PC-3 (cell line): Measurements from ENCODE around the gene CCSER2. TPM values are rescaled to one million over a fixed set of nuclear protein-coding genes. Genes with fewer than 3 reads are reported as not detected.
A peak's percentile ranks its signal among the peaks of the same experiment; 100 is the strongest.

Experiments
- ATAC-seq: fragments of 200-7000 bp; cut with Tn5 transposase; 2 replicates; pipeline ENCODE4 v1.9.1; 2020; ENCODE audit warnings: mild to moderate bottlenecking, moderate library complexity
- BruUV-seq: library from RNA; stranded (reverse); fragments of 400-500 nt; replicated peaks from 2 replicates; lab custom pipeline; 2021; lab: Mats Ljungman, UMichigan
- CTCF ChIA-PET: fragments of 300-600 bp; sonication (Branson Sonifier 250); formaldehyde crosslinking; loops from one replicate; lab custom pipeline; 2022; ENCODE audit warnings: antibody characterized with exemption; lab: Charles Lee
- POLR2A ChIA-PET: fragments of 300-600 bp; sonication (Branson Sonifier 250); formaldehyde crosslinking; loops from one replicate; lab custom pipeline; 2022; ENCODE audit warnings: antibody characterized with exemption; ENCODE audit not compliant: unreplicated experiment; lab: Charles Lee
- DNase-seq: peaks from one replicate; pipeline ENCODE4 v3.0.0-alpha.2; 2015
- H2AFZ ChIP-seq: fragments of 300-600 bp; sonication (generic); 2 replicates; pipeline ENCODE4 v1.6.0; 2016; ENCODE audit warnings: antibody characterized with exemption, low read length
- H3F3A ChIP-seq: fragments of 300-600 bp; sonication (generic); one replicate; pipeline ENCODE4 v1.6.0; 2017; ENCODE audit warnings: antibody characterized with exemption, low read length, control low read depth, mild to moderate bottlenecking; ENCODE audit not compliant: unreplicated experiment
- H3K27ac ChIP-seq: fragments of 300-600 bp; sonication (generic); 2 replicates; pipeline ENCODE4 v1.5.1; 2016; ENCODE audit warnings: mild to moderate bottlenecking, low read length
- H3K27me3 ChIP-seq: fragments of 300-600 bp; sonication (generic); 2 replicates; pipeline ENCODE4 v1.6.1; 2016; ENCODE audit warnings: low read length, mixed read lengths
- H3K36me3 ChIP-seq: fragments of 300-600 bp; sonication (generic); 2 replicates; pipeline ENCODE4 v1.6.1; 2016; ENCODE audit warnings: low read depth, mixed run types, low read length, mixed read lengths
- H3K4me1 ChIP-seq: fragments of 300-600 bp; sonication (generic); 2 replicates; pipeline ENCODE4 v1.5.1; 2016; ENCODE audit warnings: low read length; ENCODE audit not compliant: insufficient read depth
- H3K4me2 ChIP-seq: fragments of 300-600 bp; sonication (generic); 2 replicates; pipeline ENCODE4 v1.6.0; 2016; ENCODE audit warnings: low read length
- H3K4me3 ChIP-seq: fragments of 300-600 bp; sonication (generic); 2 replicates; pipeline ENCODE4 v1.5.1; 2016; ENCODE audit warnings: mild to moderate bottlenecking, low read length, mixed read lengths
- H3K79me2 ChIP-seq: fragments of 300-600 bp; sonication (generic); 2 replicates; pipeline ENCODE4 v1.6.1; 2017; ENCODE audit warnings: low read length, mixed read lengths
- H3K9ac ChIP-seq: fragments of 300-600 bp; sonication (generic); 2 replicates; pipeline ENCODE4 v1.6.0; 2016; ENCODE audit warnings: mild to moderate bottlenecking, low read length
- H3K9me2 ChIP-seq: fragments of 300-600 bp; sonication (generic); replicated peaks from 2 replicates; pipeline ENCODE4 v1.6.1; 2016; ENCODE audit warnings: mixed run types, low read length, mixed read lengths
- H3K9me3 ChIP-seq: fragments of 300-600 bp; sonication (generic); 2 replicates; pipeline ENCODE4 v1.6.1; 2016; ENCODE audit warnings: low read length, mixed read lengths
- H4K20me1 ChIP-seq: fragments of 300-600 bp; sonication (generic); 2 replicates; pipeline ENCODE4 v1.6.1; 2016; ENCODE audit warnings: low read length, mixed read lengths
- EZH2 ChIP-seq: fragments of 300-600 bp; sonication (generic); IDR thresholded peaks from one replicate; pipeline ENCODE4 v1.6.1; 2017; ENCODE audit warnings: antibody characterized with exemption, mild to moderate bottlenecking, low read length; ENCODE audit not compliant: unreplicated experiment
- EZH2phosphoT487 ChIP-seq: fragments of 300-600 bp; sonication (generic); IDR thresholded peaks from 2 replicates; pipeline ENCODE4 v1.6.1; 2018; ENCODE audit warnings: mild to moderate bottlenecking, antibody characterized with exemption, low read length, borderline replicate concordance
- intact Hi-C: fragments of 100-400 bp; cut with micrococcal nuclease; formaldehyde crosslinking; loops from 2 replicates; pipeline ENCODE4 v1.9.0; 2023
- total RNA-seq: library from RNA; depleted of rRNA; stranded (reverse); fragments of >200 nt; gene quantifications from 2 replicates; pipeline ENCODE4 v1.2.3, GENCODE V29; 2014
- TF ChIP-seq, protein P1 (sequence below): fragments of 300-600 bp; sonication (generic); conservative IDR thresholded peaks from 2 replicates; pipeline ENCODE4 v1.5.1; 2017; ENCODE audit warnings: antibody characterized with exemption, low read depth, mild to moderate bottlenecking, low read length

CCSER2 gene
- total RNA-seq, 1 experiment from 2014 or later = 10.2 TPM

DNA sequence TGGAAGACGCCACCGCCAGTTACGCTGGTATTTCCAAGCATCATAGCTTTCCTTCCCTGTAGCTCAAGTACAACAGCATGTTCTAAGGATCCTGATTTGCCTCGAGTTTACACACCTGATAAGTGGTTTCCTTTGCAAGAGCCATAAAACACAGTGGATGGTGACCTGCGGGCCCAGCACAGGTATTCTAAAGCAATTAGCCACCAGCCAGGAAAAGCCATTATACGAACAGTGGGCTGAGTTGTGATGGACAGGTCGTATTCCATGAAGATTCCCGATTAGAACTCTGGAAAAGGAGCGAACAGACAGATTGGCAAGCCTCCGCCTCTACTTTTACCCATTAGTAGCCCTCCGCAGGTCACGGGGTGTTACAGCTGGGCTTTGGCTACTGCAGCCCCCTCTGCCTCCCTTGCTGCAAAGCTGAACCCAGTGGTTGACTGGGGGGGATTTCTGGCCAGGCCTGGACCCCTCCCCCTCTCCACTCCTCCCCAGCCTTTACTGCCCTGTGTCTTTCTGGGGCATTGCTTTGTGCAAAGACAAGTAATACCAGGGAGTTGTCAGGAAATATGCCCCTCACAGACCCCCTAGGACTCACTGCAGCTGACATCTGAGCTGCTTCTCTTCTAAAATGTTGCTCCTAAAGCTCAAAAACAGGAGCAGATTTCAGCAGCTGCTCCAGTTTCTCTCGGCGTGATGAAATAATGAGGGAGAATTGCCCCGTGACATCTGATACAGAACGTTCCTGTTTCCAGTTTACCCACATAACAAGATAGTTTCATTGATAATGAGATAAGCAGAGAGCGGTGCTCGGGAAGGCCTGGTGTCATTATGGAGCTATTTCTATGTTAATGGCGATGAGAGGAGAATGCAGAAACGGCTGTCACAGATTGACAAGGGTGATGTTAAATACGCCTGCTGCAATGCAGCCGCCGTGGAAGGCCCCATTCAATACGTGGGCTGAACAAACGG, 214.4 kb downstream of the CCSER2 start:
- POLR2A ChIA-PET = no interaction called here
- TF ChIP-seq, protein P1, sequence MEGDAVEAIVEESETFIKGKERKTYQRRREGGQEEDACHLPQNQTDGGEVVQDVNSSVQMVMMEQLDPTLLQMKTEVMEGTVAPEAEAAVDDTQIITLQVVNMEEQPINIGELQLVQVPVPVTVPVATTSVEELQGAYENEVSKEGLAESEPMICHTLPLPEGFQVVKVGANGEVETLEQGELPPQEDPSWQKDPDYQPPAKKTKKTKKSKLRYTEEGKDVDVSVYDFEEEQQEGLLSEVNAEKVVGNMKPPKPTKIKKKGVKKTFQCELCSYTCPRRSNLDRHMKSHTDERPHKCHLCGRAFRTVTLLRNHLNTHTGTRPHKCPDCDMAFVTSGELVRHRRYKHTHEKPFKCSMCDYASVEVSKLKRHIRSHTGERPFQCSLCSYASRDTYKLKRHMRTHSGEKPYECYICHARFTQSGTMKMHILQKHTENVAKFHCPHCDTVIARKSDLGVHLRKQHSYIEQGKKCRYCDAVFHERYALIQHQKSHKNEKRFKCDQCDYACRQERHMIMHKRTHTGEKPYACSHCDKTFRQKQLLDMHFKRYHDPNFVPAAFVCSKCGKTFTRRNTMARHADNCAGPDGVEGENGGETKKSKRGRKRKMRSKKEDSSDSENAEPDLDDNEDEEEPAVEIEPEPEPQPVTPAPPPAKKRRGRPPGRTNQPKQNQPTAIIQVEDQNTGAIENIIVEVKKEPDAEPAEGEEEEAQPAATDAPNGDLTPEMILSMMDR = no peak
- TF ChIP-seq EZH2 = no peak
- no peak for TF ChIP-seq EZH2phosphoT487
- Histone ChIP-seq H3K27me3 (peaks cover 5% of the 10 kb centered on the region; the same call in 1 of the 2 replicates), H3K9me2 (no peaks in the 10 kb centered on the region), H3K4me1 (peaks cover 10% of the 10 kb centered on the region), H3K4me2 (no peak overlapping the region), H2AFZ (no peak overlapping the region), H3F3A (no peaks in the 10 kb centered on the region), H3K27ac (no peak overlapping the region), H3K9ac (no peak overlapping the region), H3K9me3 (no peaks in the 10 kb centered on the region), H3K4me3 (no peak overlapping the region), H3K79me2 (no peaks in the 10 kb centered on the region), H3K36me3 (no peaks in the 10 kb centered on the region), H4K20me1 (no peaks in the 10 kb centered on the region)
- CTCF ChIA-PET = no interaction called here
- BruUV-seq = no TSS peak
- ATAC-seq = no peak
- intact Hi-C loops = loop anchor here (10.0 kb wide), 1 partner anchor 202 kb away; no protein-coding TSS in a partner anchor
- DNase-seq = no peak

DNA sequence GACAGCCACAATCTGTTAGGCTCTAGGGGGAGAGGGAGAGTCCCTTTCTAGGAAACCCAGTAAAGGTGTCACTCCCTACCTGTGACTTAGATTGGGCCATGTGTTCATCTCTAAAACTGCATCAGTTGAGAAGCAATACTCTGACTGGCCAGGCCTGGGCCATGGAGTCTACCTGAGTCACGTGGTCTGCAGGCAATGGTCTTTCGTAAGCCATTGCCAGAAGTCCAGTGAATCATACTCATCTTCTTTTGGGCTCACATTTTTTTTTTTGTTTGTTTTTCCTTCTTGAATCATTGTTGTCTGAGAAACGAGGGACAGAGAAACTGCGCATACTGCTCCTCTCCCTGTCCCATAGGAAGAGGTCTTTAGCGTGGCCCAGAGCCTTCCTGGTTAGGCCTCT, 215.6 kb downstream of the CCSER2 start:
- Histone ChIP-seq H3K4me3 (no peak overlapping the region), H3K27me3 (peaks cover 5% of the 10 kb centered on the region), H3K9me3 (no peaks in the 10 kb centered on the region), H3K4me1 (peaks cover 10% of the 10 kb centered on the region), H4K20me1 (no peaks in the 10 kb centered on the region), H3K36me3 (no peaks in the 10 kb centered on the region), H3F3A (no peaks in the 10 kb centered on the region), H3K27ac (no peak overlapping the region), H3K4me2 (no peak overlapping the region), H3K9ac (no peak overlapping the region), H2AFZ (no peak overlapping the region), H3K9me2 (no peaks in the 10 kb centered on the region), H3K79me2 (no peaks in the 10 kb centered on the region)
- CTCF ChIA-PET = no interaction called here
- BruUV-seq = no TSS peak
- POLR2A ChIA-PET = no interaction called here
- ATAC-seq (no peak), DNase-seq (peak; percentile 46)
- intact Hi-C loops = loop anchor here (10.0 kb wide), 1 partner anchor 201 kb away; no protein-coding TSS in a partner anchor
- TF ChIP-seq EZH2 (no peak), EZH2phosphoT487 (no peak)
- TF ChIP-seq, protein P1 = no peak
